GM23338 (cell line): ENCODE results near the gene CTTNBP2. TPM values are rescaled to one million over a fixed set of nuclear protein-coding genes. Genes with fewer than 3 reads are reported as not detected.
A peak's percentile ranks its signal among the peaks of the same experiment; 100 is the strongest.

Experiments used
- ATAC-seq: fragments of 200-7000 bp; cut with Tn5 transposase; 3 replicates; pipeline ENCODE4 v1.9.1; 2020
- DNase-seq: peaks from one replicate; pipeline ENCODE4 v3.0.0-alpha.2; 2015; ENCODE audit warnings: low spot score
- H2AFZ ChIP-seq: fragments of 200-600 bp; sonication (generic); 2 replicates; pipeline ENCODE4 v1.8.0; 2016; ENCODE audit warnings: antibody characterized with exemption, mild to moderate bottlenecking, moderate library complexity
- H3F3A ChIP-seq: fragments of 200-600 bp; sonication (generic); replicated peaks from 2 replicates; pipeline ENCODE4 v1.8.0; 2017; ENCODE audit warnings: antibody characterized with exemption, mixed run types, low read depth
- H3K27ac ChIP-seq: fragments of 200-600 bp; sonication (generic); 2 replicates; pipeline ENCODE4 v1.6.1; 2016; ENCODE audit warnings: low read depth
- H3K27me3 ChIP-seq: fragments of 200-600 bp; sonication (generic); 2 replicates; pipeline ENCODE4 v1.8.0; 2016; ENCODE audit warnings: mild to moderate bottlenecking, mixed run types, moderate library complexity; ENCODE audit not compliant: insufficient read depth
- H3K36me3 ChIP-seq: fragments of 200-600 bp; sonication (generic); 2 replicates; pipeline ENCODE4 v1.8.0; 2016; ENCODE audit warnings: mild to moderate bottlenecking; ENCODE audit not compliant: insufficient read depth
- H3K4me1 ChIP-seq: fragments of 200-600 bp; sonication (generic); 2 replicates; pipeline ENCODE4 v1.8.0; 2016; ENCODE audit warnings: mild to moderate bottlenecking, moderate library complexity; ENCODE audit not compliant: insufficient read depth
- H3K4me2 ChIP-seq: fragments of 200-600 bp; sonication (generic); 2 replicates; pipeline ENCODE4 v1.7.1; 2017; ENCODE audit warnings: mixed run types
- H3K4me3 ChIP-seq: fragments of 200-600 bp; sonication (generic); 2 replicates; pipeline ENCODE4 v1.6.1; 2016; ENCODE audit warnings: mixed run types
- H3K79me2 ChIP-seq: fragments of 200-600 bp; sonication (generic); replicated peaks from 2 replicates; pipeline ENCODE4 v1.8.0; 2017; ENCODE audit warnings: mild to moderate bottlenecking; ENCODE audit not compliant: insufficient read depth
- H3K9me2 ChIP-seq: fragments of 200-600 bp; sonication (generic); 2 replicates; pipeline ENCODE4 v1.8.0; 2017; ENCODE audit not compliant: insufficient read depth
- H4K20me1 ChIP-seq: fragments of 200-600 bp; sonication (generic); replicated peaks from 2 replicates; pipeline ENCODE4 v1.8.0; 2017; ENCODE audit warnings: mild to moderate bottlenecking; ENCODE audit not compliant: insufficient read depth
- H3K27ac Mint-ChIP-seq: 2 replicates; pipeline ENCODE4 v1.8.0; 2020; ENCODE audit warnings: inconsistent platforms, mild to moderate bottlenecking, moderate library complexity, mixed read lengths
- H3K27me3 Mint-ChIP-seq: 3 replicates; pipeline ENCODE4 v1.8.0; 2022; ENCODE audit warnings: low read depth, mild to moderate bottlenecking, moderate library complexity, mixed read lengths, inconsistent platforms; ENCODE audit not compliant: insufficient read depth, poor library complexity
- H3K36me3 Mint-ChIP-seq: 3 replicates; pipeline ENCODE4 v1.8.0; 2021; ENCODE audit warnings: low read depth, mild to moderate bottlenecking, inconsistent platforms, moderate library complexity, mixed read lengths
- H3K4me1 Mint-ChIP-seq: 3 replicates; pipeline ENCODE4 v1.8.0; 2020; ENCODE audit warnings: mild to moderate bottlenecking, inconsistent platforms, mixed read lengths
- H3K4me3 Mint-ChIP-seq: 3 replicates; pipeline ENCODE4 v1.8.0; 2021; ENCODE audit warnings: moderate library complexity, mild to moderate bottlenecking, inconsistent platforms, mixed read lengths
- H3K9me3 Mint-ChIP-seq: 3 replicates; pipeline ENCODE4 v1.8.0; 2020; ENCODE audit warnings: moderate library complexity, mild to moderate bottlenecking, inconsistent platforms, mixed read lengths
- CREB1 ChIP-seq: fragments of 250-450 bp; sonication (Bioruptor Pico); IDR thresholded peaks from 2 replicates; pipeline ENCODE4 v1.5.0; 2020; ENCODE audit warnings: low read depth, mild to moderate bottlenecking, moderate library complexity
- JUNB ChIP-seq: IDR thresholded peaks from one replicate; pipeline ENCODE4 v1.6.1; 2016; ENCODE audit warnings: antibody characterized with exemption; ENCODE audit not compliant: unreplicated experiment
- NANOG ChIP-seq: IDR thresholded peaks from 2 replicates; pipeline ENCODE4 v1.6.1; 2016; ENCODE audit warnings: antibody characterized with exemption, borderline replicate concordance
- POLR2AphosphoS5 ChIP-seq: IDR thresholded peaks from 2 replicates; pipeline ENCODE4 v1.6.1; 2016; ENCODE audit warnings: antibody characterized with exemption, low read depth
- STAT1 ChIP-seq: IDR thresholded peaks from one replicate; pipeline ENCODE4 v1.6.1; 2016; ENCODE audit warnings: antibody characterized with exemption; ENCODE audit not compliant: unreplicated experiment
- ZNF114 ChIP-seq: fragments of 250-450 bp; sonication (Bioruptor Pico); IDR thresholded peaks from 2 replicates; pipeline ENCODE4 v1.5.0; 2020; ENCODE audit warnings: mild to moderate bottlenecking, moderate library complexity
- ZNF331 ChIP-seq: fragments of 250-450 bp; sonication (Bioruptor Pico); IDR thresholded peaks from 2 replicates; pipeline ENCODE4 v1.5.0; 2020; ENCODE audit warnings: low read depth, mild to moderate bottlenecking, moderate library complexity
- polyA plus RNA-seq: library from polyadenylated mRNA; unstranded; fragments of >200 nt; fragmentation: Nextera tagmentation; extraction: Ambion mirVana; gene quantifications from 2 replicates; pipeline ENCODE4 v1.2.1, GENCODE V29; 2016
- total RNA-seq: library from RNA; depleted of rRNA; stranded (reverse); fragments of >200 nt; shearing (Covaris generic); gene quantifications from 2 replicates; pipeline ENCODE4 v1.2.3, GENCODE V29; 2014
- TF ChIP-seq, protein P1 (sequence below), 2 experiments: fragments of 200-600 bp in 1 of 2; sonication (generic) in 1 of 2; conservative IDR thresholded peaks; 2 replicates each; pipeline versions ENCODE4 v1.5.1 to v1.6.1; 2016 to 2017; ENCODE audit warnings: antibody characterized with exemption in 2 of 2, low read depth in 2 of 2, mild to moderate bottlenecking in 2 of 2, moderate library complexity in 1 of 2
- TF ChIP-seq, protein P2 (sequence below): IDR thresholded peaks from 2 replicates; pipeline ENCODE4 v1.6.1; 2016; ENCODE audit warnings: antibody characterized with exemption
- TF ChIP-seq, protein P3 (sequence below): IDR thresholded peaks from one replicate; pipeline ENCODE4 v1.6.1; 2018; ENCODE audit warnings: antibody characterized with exemption; ENCODE audit not compliant: unreplicated experiment

The CTTNBP2 gene
- total and polyA plus RNA-seq, 2 experiments from 2014 or later, result 26.8 to 30.7 TPM

DNA sequence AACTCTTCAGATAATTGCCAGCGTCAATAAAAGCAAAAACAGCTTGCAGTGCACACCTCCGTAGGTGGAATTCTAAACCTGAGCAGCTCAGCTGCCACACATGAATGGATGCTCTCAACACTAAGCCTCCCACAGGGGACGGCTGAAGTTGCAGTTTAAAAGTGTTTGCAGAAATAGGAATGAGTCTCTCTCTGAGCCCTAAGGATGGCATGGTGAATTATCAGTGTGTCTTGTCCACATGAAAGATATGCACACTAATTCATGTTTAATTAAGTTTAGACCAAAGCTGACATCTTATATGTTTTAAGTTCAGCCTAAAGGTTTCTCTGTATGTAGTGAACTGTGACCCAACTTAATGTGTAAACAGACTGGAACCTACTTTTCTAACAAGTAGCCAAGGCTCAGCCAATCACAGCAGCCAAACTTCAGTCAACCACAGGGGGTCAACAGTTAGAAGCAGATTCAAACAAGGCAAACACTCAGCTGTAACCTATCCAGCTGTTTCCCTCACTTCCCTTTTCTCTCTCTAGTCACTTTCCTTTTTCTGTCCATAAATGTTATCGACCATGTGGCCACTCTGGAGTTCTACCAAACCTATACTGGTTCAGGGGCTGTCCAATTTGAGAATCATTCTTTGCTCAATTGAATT, 38.1 kb downstream of the CTTNBP2 start:
- Mint-ChIP-seq H3K27me3 (peaks cover 4% of the 10 kb centered on the region), H3K4me1 (peaks cover 54% of the 10 kb centered on the region), H3K27ac (peak overlapping the region; percentile 91), H3K36me3 (peaks cover 31% of the 10 kb centered on the region), H3K4me3 (no peak overlapping the region), H3K9me3 (peaks cover 6% of the 10 kb centered on the region)
- TF ChIP-seq, protein P1, sequence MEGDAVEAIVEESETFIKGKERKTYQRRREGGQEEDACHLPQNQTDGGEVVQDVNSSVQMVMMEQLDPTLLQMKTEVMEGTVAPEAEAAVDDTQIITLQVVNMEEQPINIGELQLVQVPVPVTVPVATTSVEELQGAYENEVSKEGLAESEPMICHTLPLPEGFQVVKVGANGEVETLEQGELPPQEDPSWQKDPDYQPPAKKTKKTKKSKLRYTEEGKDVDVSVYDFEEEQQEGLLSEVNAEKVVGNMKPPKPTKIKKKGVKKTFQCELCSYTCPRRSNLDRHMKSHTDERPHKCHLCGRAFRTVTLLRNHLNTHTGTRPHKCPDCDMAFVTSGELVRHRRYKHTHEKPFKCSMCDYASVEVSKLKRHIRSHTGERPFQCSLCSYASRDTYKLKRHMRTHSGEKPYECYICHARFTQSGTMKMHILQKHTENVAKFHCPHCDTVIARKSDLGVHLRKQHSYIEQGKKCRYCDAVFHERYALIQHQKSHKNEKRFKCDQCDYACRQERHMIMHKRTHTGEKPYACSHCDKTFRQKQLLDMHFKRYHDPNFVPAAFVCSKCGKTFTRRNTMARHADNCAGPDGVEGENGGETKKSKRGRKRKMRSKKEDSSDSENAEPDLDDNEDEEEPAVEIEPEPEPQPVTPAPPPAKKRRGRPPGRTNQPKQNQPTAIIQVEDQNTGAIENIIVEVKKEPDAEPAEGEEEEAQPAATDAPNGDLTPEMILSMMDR (conservative IDR thresholded peaks at IDR 0.05; ENCODE audit: low read depth in 2 of 2), result 0 out of 4 replicates have a peak, but pooled peaks of 1 of the 2 experiments have one; percentile 12
- TF ChIP-seq, protein P2, sequence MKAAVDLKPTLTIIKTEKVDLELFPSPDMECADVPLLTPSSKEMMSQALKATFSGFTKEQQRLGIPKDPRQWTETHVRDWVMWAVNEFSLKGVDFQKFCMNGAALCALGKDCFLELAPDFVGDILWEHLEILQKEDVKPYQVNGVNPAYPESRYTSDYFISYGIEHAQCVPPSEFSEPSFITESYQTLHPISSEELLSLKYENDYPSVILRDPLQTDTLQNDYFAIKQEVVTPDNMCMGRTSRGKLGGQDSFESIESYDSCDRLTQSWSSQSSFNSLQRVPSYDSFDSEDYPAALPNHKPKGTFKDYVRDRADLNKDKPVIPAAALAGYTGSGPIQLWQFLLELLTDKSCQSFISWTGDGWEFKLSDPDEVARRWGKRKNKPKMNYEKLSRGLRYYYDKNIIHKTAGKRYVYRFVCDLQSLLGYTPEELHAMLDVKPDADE, result no peak
- TF ChIP-seq CREB1 (CRISPR knock-in tag), result no peak
- TF ChIP-seq, protein P3, sequence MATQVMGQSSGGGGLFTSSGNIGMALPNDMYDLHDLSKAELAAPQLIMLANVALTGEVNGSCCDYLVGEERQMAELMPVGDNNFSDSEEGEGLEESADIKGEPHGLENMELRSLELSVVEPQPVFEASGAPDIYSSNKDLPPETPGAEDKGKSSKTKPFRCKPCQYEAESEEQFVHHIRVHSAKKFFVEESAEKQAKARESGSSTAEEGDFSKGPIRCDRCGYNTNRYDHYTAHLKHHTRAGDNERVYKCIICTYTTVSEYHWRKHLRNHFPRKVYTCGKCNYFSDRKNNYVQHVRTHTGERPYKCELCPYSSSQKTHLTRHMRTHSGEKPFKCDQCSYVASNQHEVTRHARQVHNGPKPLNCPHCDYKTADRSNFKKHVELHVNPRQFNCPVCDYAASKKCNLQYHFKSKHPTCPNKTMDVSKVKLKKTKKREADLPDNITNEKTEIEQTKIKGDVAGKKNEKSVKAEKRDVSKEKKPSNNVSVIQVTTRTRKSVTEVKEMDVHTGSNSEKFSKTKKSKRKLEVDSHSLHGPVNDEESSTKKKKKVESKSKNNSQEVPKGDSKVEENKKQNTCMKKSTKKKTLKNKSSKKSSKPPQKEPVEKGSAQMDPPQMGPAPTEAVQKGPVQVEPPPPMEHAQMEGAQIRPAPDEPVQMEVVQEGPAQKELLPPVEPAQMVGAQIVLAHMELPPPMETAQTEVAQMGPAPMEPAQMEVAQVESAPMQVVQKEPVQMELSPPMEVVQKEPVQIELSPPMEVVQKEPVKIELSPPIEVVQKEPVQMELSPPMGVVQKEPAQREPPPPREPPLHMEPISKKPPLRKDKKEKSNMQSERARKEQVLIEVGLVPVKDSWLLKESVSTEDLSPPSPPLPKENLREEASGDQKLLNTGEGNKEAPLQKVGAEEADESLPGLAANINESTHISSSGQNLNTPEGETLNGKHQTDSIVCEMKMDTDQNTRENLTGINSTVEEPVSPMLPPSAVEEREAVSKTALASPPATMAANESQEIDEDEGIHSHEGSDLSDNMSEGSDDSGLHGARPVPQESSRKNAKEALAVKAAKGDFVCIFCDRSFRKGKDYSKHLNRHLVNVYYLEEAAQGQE, result no peak
- no peak for TF ChIP-seq ZNF331 (CRISPR knock-in tag)
- H3K4me1 ChIP-seq, result peaks cover 22% of the 10 kb centered on the region
- no peaks in the 10 kb centered on the region for H4K20me1 ChIP-seq
- H3K79me2 ChIP-seq, result peaks cover 24% of the 10 kb centered on the region
- H3K27me3 ChIP-seq, result no peaks in the 10 kb centered on the region
- H2AFZ ChIP-seq, result no peak overlapping the region
- H3K36me3 ChIP-seq, result no peaks in the 10 kb centered on the region; the same call in 1 of the 2 replicates
- 0 out of 2 replicates have a peak overlapping the region, but pooled peaks have one; percentile 20 for H3K4me2 ChIP-seq
- no peaks in the 10 kb centered on the region; the same call in 1 of the 2 replicates for H3K9me2 ChIP-seq
- DNase-seq, result peak; percentile 58
- no peak overlapping the region for H3K4me3 ChIP-seq
- peak; percentile 91 for ATAC-seq
- no peaks in the 10 kb centered on the region for H3F3A ChIP-seq
- H3K27ac ChIP-seq, result peak overlapping the region; percentile 71

DNA sequence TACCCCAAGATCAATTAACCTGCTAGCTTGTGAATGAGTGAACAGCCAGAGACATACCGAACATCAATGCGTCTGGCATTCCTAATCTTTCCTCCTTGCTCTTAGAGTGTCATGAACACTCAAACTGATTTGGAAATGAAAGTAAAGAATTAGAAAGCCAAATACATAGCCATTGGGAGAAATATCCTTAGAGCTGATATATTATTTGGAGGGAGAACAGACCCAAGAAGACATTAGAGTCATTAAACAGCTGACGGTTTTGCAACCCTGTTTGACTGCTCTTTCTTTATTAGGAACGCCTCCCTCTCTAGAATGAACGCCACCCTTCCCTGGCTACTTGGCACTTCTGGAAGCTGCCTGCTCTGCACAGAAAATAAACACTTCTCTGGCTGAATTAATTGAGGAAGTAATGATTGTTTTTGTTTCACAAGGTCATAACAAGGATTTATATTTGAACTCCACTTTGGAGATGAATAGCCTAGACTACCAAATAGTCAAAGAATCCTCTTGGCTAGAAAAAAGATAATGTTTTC, 42.8 kb downstream of the CTTNBP2 start:
- Mint-ChIP-seq H3K4me1 (peaks cover 49% of the 10 kb centered on the region), H3K36me3 (peaks cover 31% of the 10 kb centered on the region), H3K27ac (no peak overlapping the region), H3K9me3 (peaks cover 6% of the 10 kb centered on the region), H3K27me3 (no peaks in the 10 kb centered on the region), H3K4me3 (no peak overlapping the region)
- no peaks in the 10 kb centered on the region; the same call in 1 of the 2 replicates for H3K9me2 ChIP-seq
- no peaks in the 10 kb centered on the region for H3K27me3 ChIP-seq
- H3K36me3 ChIP-seq, result no peaks in the 10 kb centered on the region; the same call in 1 of the 2 replicates
- peaks cover 22% of the 10 kb centered on the region for H3K4me1 ChIP-seq
- no peak overlapping the region for H2AFZ ChIP-seq
- no peak overlapping the region for H3K4me2 ChIP-seq
- ATAC-seq (no peak), DNase-seq (no peak)
- 0 out of 2 replicates have a peak, but pooled peaks cover 6% of the 10 kb centered on the region for H4K20me1 ChIP-seq
- H3K79me2 ChIP-seq, result peaks cover 24% of the 10 kb centered on the region
- no peak overlapping the region for H3K4me3 ChIP-seq
- H3K27ac ChIP-seq, result no peak overlapping the region
- no peaks in the 10 kb centered on the region for H3F3A ChIP-seq
- TF ChIP-seq CREB1 (CRISPR knock-in tag), result no peak
- TF ChIP-seq POLR2AphosphoS5, result no peak
- TF ChIP-seq ZNF114 (CRISPR knock-in tag), result no peak
- TF ChIP-seq NANOG, result no peak
- no peak for TF ChIP-seq JUNB
- TF ChIP-seq STAT1, result no peak
- TF ChIP-seq ZNF331 (CRISPR knock-in tag), result no peak
